WTC11 (cell line): ENCODE data around the gene GRM4.

Source experiments
- CTCF ChIP-seq: fragments of 200-600 bp; IDR thresholded peaks from 2 replicates; pipeline ENCODE4 v1.8.0; 2022; ENCODE audit warnings: antibody characterized with exemption
- GABPB1 ChIP-seq: sonication (generic); formaldehyde crosslinking; IDR thresholded peaks from 2 replicates; pipeline ENCODE4 v1.8.1; 2023; ENCODE audit warnings: mild to moderate bottlenecking, missing genetic modification reagents
- KAT7 ChIP-seq: sonication (generic); formaldehyde crosslinking; IDR thresholded peaks from 2 replicates; pipeline ENCODE4 v1.8.1; 2023; ENCODE audit warnings: missing genetic modification reagents, mild to moderate bottlenecking, borderline replicate concordance
- TEAD4 ChIP-seq: sonication (generic); formaldehyde crosslinking; IDR thresholded peaks from 2 replicates; pipeline ENCODE4 v1.8.0; 2022; ENCODE audit warnings: mild to moderate bottlenecking, missing genetic modification reagents
- USF1 ChIP-seq: sonication (generic); formaldehyde crosslinking; IDR thresholded peaks from 2 replicates; pipeline ENCODE4 v1.8.0; 2022; ENCODE audit warnings: mild to moderate bottlenecking, missing genetic modification reagents
- ZBTB21 ChIP-seq: sonication (generic); formaldehyde crosslinking; IDR thresholded peaks from 2 replicates; pipeline ENCODE4 v1.8.1; 2023; ENCODE audit warnings: mild to moderate bottlenecking, missing genetic modification reagents, borderline replicate concordance
- ZNF232 ChIP-seq: sonication (generic); formaldehyde crosslinking; IDR thresholded peaks from 2 replicates; pipeline ENCODE4 v1.8.0; 2022; ENCODE audit warnings: mild to moderate bottlenecking, missing genetic modification reagents
- ZNF423 ChIP-seq: fragments of 250-450 bp; sonication (Bioruptor Pico); IDR thresholded peaks from 2 replicates; pipeline ENCODE4 v2.1.2; 2022; ENCODE audit warnings: mild to moderate bottlenecking, moderate library complexity
- ZNF671 ChIP-seq: fragments of 250-450 bp; sonication (Bioruptor Pico); IDR thresholded peaks from 2 replicates; pipeline ENCODE4 v1.8.0; 2021; ENCODE audit warnings: mild to moderate bottlenecking

GRCh38 chr6:34113532-34113931 lies 32.4 kb downstream of the GRM4 start:
- TF ChIP-seq ZNF671 (CRISPR knock-in tag) (no peak), TEAD4 (CRISPR knock-in tag) (no peak), ZNF232 (CRISPR knock-in tag) (no peak), CTCF (no peak), ZBTB21 (CRISPR knock-in tag) (no peak), KAT7 (CRISPR knock-in tag) (no peak), GABPB1 (CRISPR knock-in tag) (no peak), USF1 (CRISPR knock-in tag) (no peak), ZNF423 (no peak)
